ENCODE measurements around the gene DSG1.

The DSG1 gene

GRCh38 chr18:31398191-31398590 is 80.2 kb downstream of the DSG1 start:
- Histone ChIP-seq H3K79me2 (ENCODE audit: insufficient read depth, low read length) (no peaks in the 10 kb centered on the region), H3K4me3 (ENCODE audit: insufficient read depth, low read length, poor library complexity, severe bottlenecking) (no peak overlapping the region), H4K20me1 (ENCODE audit: low read depth, low read length) (no peaks in the 10 kb centered on the region), H3K27me3 (ENCODE audit: low read length) (no peaks in the 10 kb centered on the region), H3K9me2 (replicated peaks; ENCODE audit: insufficient read depth, low read length) (no peaks in the 10 kb centered on the region), H2AFZ (ENCODE audit: low read depth, low read length, severe bottlenecking) (no peak overlapping the region), H3K4me2 (ENCODE audit: low read depth, low read length, poor library complexity, severe bottlenecking) (no peak overlapping the region), H3K9me3 (ENCODE audit: insufficient read depth, low read length) (no peaks in the 10 kb centered on the region), H3K9ac (ENCODE audit: low read length) (no peak overlapping the region), H3F3A (ENCODE audit: insufficient read depth) (no peaks in the 10 kb centered on the region), H3K27ac (ENCODE audit: low read depth, low read length) (no peak overlapping the region), H3K36me3 (ENCODE audit: low read length) (no peaks in the 10 kb centered on the region)
- TF ChIP-seq CTCF (IDR thresholded peaks at IDR 0.05; ENCODE audit: insufficient read depth, low read length, poor library complexity, severe bottlenecking): no peak
- no peak for TF ChIP-seq EZH2phosphoT487 (conservative IDR thresholded peaks at IDR 0.05; ENCODE audit: low read length)

- Histone ChIP-seq H4K20me1 (ENCODE audit: low read depth, low read length) (no peaks in the 10 kb centered on the region), H3K27ac (ENCODE audit: low read depth, low read length) (no peak overlapping the region), H2AFZ (ENCODE audit: low read depth, low read length, severe bottlenecking) (no peak overlapping the region), H3K4me2 (ENCODE audit: low read depth, low read length, poor library complexity, severe bottlenecking) (no peak overlapping the region), H3K9me2 (replicated peaks; ENCODE audit: insufficient read depth, low read length) (no peaks in the 10 kb centered on the region), H3K79me2 (ENCODE audit: insufficient read depth, low read length) (no peaks in the 10 kb centered on the region), H3K9ac (ENCODE audit: low read length) (no peak overlapping the region), H3F3A (ENCODE audit: insufficient read depth) (no peaks in the 10 kb centered on the region), H3K9me3 (ENCODE audit: insufficient read depth, low read length) (no peaks in the 10 kb centered on the region), H3K36me3 (ENCODE audit: low read length) (no peaks in the 10 kb centered on the region), H3K4me3 (ENCODE audit: insufficient read depth, low read length, poor library complexity, severe bottlenecking) (no peak overlapping the region), H3K27me3 (ENCODE audit: low read length) (no peaks in the 10 kb centered on the region)
- TF ChIP-seq CTCF (IDR thresholded peaks at IDR 0.05; ENCODE audit: insufficient read depth, low read length, poor library complexity, severe bottlenecking) (no peak), EZH2phosphoT487 (conservative IDR thresholded peaks at IDR 0.05; ENCODE audit: low read length) (no peak)
These were observed 81.5 kb downstream of the DSG1 start for GRCh38 chr18:31399306-31400032.

- Histone ChIP-seq H3K27ac (ENCODE audit: low read depth, low read length) (no peak overlapping the region), H3K36me3 (ENCODE audit: low read length) (no peaks in the 10 kb centered on the region), H3K4me2 (ENCODE audit: low read depth, low read length, poor library complexity, severe bottlenecking) (no peak overlapping the region), H3K79me2 (ENCODE audit: insufficient read depth, low read length) (no peaks in the 10 kb centered on the region), H3K9me2 (replicated peaks; ENCODE audit: insufficient read depth, low read length) (no peaks in the 10 kb centered on the region), H3K9me3 (ENCODE audit: insufficient read depth, low read length) (no peaks in the 10 kb centered on the region), H3K4me3 (ENCODE audit: insufficient read depth, low read length, poor library complexity, severe bottlenecking) (no peak overlapping the region), H3F3A (ENCODE audit: insufficient read depth) (no peaks in the 10 kb centered on the region), H2AFZ (ENCODE audit: low read depth, low read length, severe bottlenecking) (no peak overlapping the region), H3K27me3 (ENCODE audit: low read length) (no peaks in the 10 kb centered on the region), H4K20me1 (ENCODE audit: low read depth, low read length) (no peaks in the 10 kb centered on the region), H3K9ac (ENCODE audit: low read length) (no peak overlapping the region)
- TF ChIP-seq CTCF (IDR thresholded peaks at IDR 0.05; ENCODE audit: insufficient read depth, low read length, poor library complexity, severe bottlenecking): no peak
- no peak for TF ChIP-seq EZH2phosphoT487 (conservative IDR thresholded peaks at IDR 0.05; ENCODE audit: low read length)
These were observed 83.4 kb downstream of the DSG1 start for GRCh38 chr18:31401156-31402025.

Data from SU-DHL-6 (cell line).